HK-2 (cell line): Measurements from ENCODE around the gene OR10H5.
"Not testable (repeated sequence)": the region's sequence is repeated elsewhere in the genome, so short reads cannot be mapped to it uniquely, and the experiment has no call there.

ENCODE experiments used
- DNase-seq: peaks from one replicate; pipeline ENCODE4 v3.0.0-alpha.2; 2018; ENCODE audit not compliant: unreplicated experiment

Gene OR10H5

DNA sequence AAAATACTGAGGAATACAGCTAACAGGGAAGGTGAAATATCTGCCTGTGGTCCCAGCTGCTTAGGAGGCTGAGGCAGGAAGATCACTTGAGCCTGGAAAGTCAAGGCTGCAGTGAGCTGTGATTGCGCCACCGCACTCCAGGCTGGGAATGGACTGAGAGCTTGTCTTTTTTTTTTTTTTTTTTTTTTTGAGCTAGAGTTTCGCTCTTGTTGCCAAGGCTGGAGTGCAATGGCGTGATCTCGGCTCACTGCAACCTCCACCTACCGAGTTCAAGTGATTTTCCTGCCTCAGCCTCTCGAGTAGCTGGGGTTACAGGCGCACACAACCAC lies 56.4 kb downstream of the OR10H5 start:
- not testable (repeated sequence) for DNase-seq

DNA sequence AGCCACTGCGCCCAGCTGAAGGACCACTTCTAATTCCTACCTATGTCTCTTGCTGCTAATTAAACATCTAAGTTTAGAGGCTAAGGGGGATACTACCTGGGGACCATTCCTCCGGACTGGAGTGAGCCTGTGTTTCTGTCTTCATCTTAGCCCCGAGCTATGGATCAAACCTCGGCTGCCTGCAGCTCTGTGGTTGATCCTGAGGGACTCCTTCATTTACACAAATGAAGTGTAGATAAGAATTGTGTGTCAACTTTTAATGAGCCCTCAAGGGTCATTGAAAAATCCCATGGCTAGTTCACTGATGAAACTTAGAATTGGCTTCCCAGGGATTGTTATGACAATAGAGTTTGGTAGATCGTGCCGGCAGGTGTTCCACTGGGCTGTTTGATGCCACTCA lies 59.5 kb downstream of the OR10H5 start:
- no peak for DNase-seq

DNA sequence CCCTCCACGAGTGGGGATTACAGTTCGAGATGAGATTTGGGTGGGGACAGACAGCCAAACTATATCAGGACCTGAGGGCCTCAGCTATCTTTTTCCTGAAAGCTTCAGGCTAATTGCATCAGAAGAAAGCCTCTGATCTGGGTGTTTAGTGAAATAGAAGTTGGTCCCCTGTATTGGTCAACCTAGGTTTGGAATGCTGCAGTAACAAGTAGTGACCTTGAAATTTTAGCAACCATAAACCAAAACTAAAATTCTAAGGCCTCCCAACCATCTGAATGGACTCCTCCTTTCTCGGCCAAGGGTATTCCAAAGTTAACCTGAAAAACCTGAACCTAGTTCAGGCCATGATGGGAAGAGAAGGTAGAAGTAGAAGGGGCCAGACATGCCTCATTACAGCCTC lies 62.9 kb downstream of the OR10H5 start:
- DNase-seq = no peak
